Measurements from ENCODE around the gene TAC3.
A peak's percentile ranks its signal among the peaks of the same experiment; 100 is the strongest.
"Not testable (repeated sequence)": the region's sequence is repeated elsewhere in the genome, so short reads cannot be mapped to it uniquely, and the experiment has no call there.

TAC3 gene

GRCh38 chr12:57016348-57016747 is at the start of gene TAC3:
Gene TAC3 (minus strand): TSS chr12:57016529. CDS start chr12:57015797, 732 bp downstream.
- TF ChIP-seq CTCF (IDR thresholded peaks at IDR 0.05; ENCODE audit: extremely low read depth, missing control alignments) = no peak
- DNase-seq (ENCODE audit: low spot score) = no peak

GRCh38 chr12:57063991-57064685 is 47.8 kb upstream of the TAC3 start:
- DNase-seq (ENCODE audit: low spot score) = peak; percentile 69
- TF ChIP-seq CTCF (IDR thresholded peaks at IDR 0.05; ENCODE audit: extremely low read depth, missing control alignments) = no peak

- no peak for DNase-seq (ENCODE audit: low spot score)
- no peak for TF ChIP-seq CTCF (IDR thresholded peaks at IDR 0.05; ENCODE audit: extremely low read depth, missing control alignments)
These were observed 42.1 kb upstream of the TAC3 start for GRCh38 chr12:57058454-57058853.

- no peak for DNase-seq (ENCODE audit: low spot score)
- TF ChIP-seq CTCF (IDR thresholded peaks at IDR 0.05; ENCODE audit: extremely low read depth, missing control alignments) = no peak
These were observed 40.9 kb upstream of the TAC3 start for GRCh38 chr12:57057067-57057751.

- no peak for DNase-seq (ENCODE audit: low spot score)
- no peak for TF ChIP-seq CTCF (IDR thresholded peaks at IDR 0.05; ENCODE audit: extremely low read depth, missing control alignments)
These were observed 39.5 kb upstream of the TAC3 start for GRCh38 chr12:57055824-57056223.

GRCh38 chr12:57053901-57054300 is 37.6 kb upstream of the TAC3 start:
- not testable (repeated sequence) for DNase-seq (ENCODE audit: low spot score)

GRCh38 chr12:57053146-57053545 is 36.8 kb upstream of the TAC3 start:
- not testable (repeated sequence) for DNase-seq (ENCODE audit: low spot score)

GRCh38 chr12:57051011-57051410 is 34.7 kb upstream of the TAC3 start:
- DNase-seq (ENCODE audit: low spot score) = no peak
- TF ChIP-seq CTCF (IDR thresholded peaks at IDR 0.05; ENCODE audit: extremely low read depth, missing control alignments) = no peak

Measured in GM20000 (cell line).